Psoas muscle (tissue), 8 donors: ENCODE data around the gene TESMIN. TPM values are rescaled to one million over a fixed set of nuclear protein-coding genes. Genes with fewer than 3 reads are reported as not detected.

Experiments used
- ATAC-seq, 4 donors: fragments of 200-7000 bp; cut with Tn5 transposase; one replicate each; pipeline ENCODE4 v1.9.1; 2020; ENCODE audit warnings: moderate library complexity in 3 of 4, mild to moderate bottlenecking in 2 of 4
- DNase-seq, 2 donors: peaks; one replicate each; pipeline ENCODE4 v3.0.0-alpha.2; 2020
- H3K27ac ChIP-seq: fragments of 200-600 bp; one replicate; pipeline ENCODE4 v1.8.0; 2022
- H3K27me3 ChIP-seq, 3 donors: fragments of 200-600 bp in 1 of 3; one replicate each; pipeline versions ENCODE4 v1.6.1 to v1.8.0; 2013 to 2022; ENCODE audit warnings: low read length in 2 of 3, mild to moderate bottlenecking in 2 of 3, moderate library complexity in 1 of 3; ENCODE audit not compliant: insufficient read depth in 3 of 3
- H3K36me3 ChIP-seq, 2 donors: fragments of 200-600 bp in 1 of 2; one replicate each; pipeline versions ENCODE4 v1.6.1 to v1.8.0; 2013 to 2022; ENCODE audit warnings: low read depth in 1 of 2, mild to moderate bottlenecking in 1 of 2, moderate library complexity in 1 of 2; ENCODE audit not compliant: insufficient read depth in 1 of 2
- H3K4me1 ChIP-seq: fragments of 200-600 bp; one replicate; pipeline ENCODE4 v1.8.0; 2022
- H3K4me3 ChIP-seq: fragments of 200-600 bp; one replicate; pipeline ENCODE4 v1.8.0; 2022; ENCODE audit warnings: mild to moderate bottlenecking
- H3K9me3 ChIP-seq: fragments of 200-600 bp; one replicate; pipeline ENCODE4 v1.8.0; 2022
- CTCF ChIP-seq: fragments of 200-600 bp; IDR thresholded peaks from one replicate; pipeline ENCODE4 v1.8.0; 2022; ENCODE audit warnings: antibody characterized with exemption
- WGBS, 3 donors: extraction: QIAGEN DNeasy Blood & Tissue Kit; methylation state at CpG; one replicate each; pipeline versions ENCODE4 v1.1.6 to v1.1.7; 2013; 5-methylcytosine and 5-hydroxymethylcytosine counted together
- intact Hi-C, 2 donors: fragments of 100-400 bp; cut with DNase I; formaldehyde crosslinking; loops; one replicate each; pipeline versions ENCODE4 v1.11.0 to v1.14.2; 2022
- polyA plus RNA-seq, 3 donors: library from polyadenylated mRNA; stranded (reverse); fragments of 200-250 nt; gene quantifications; one replicate each; pipeline ENCODE4 v1.2.3, GENCODE V29; 2013
- total RNA-seq, 4 donors: library from RNA; stranded (reverse); fragmentation: NEBNext Ultra II Directional in 2 of 4; extraction: Animal tissue kit (Norgen Biotek cat#: 25700) in 2 of 4; gene quantifications; one replicate each; pipeline versions ENCODE4 v1.2.1 to v1.2.4, GENCODE V29; 2021 to 2023
- donor health status: healthy with polysubstance abuse.
- donor health status: DM: no; HTN: no; CAD: no; lungs with moderate emphysema.
- donor health status: Bipolar disorder and iron deficiency.
- donor health status: healthy.
- donor health status: DM: yes; HTN: yes; CAD: no.
- donor health status: DM: no; HTN: no; CAD: no.
- donor health status: DM: no; HTN: no; CAD: no.
- donor health status: DM: yes; HTN: yes; CAD: no.

Gene TESMIN
- total and polyA plus RNA-seq, 7 donors: 0.03 to 0.44 (median 0.25) TPM

GRCh38 chr11:68687986-68688385 lies 63.3 kb downstream of the TESMIN start:
- WGBS, 3 donors: 72 to 77% (median 75%) methylated on average over 14 of the region's 14 CpGs
- ATAC-seq (no peak), DNase-seq (no peak)
- H3K4me3 ChIP-seq: no peak overlapping the region
- H3K27ac ChIP-seq: no peak overlapping the region
- peaks cover 0 to 58% (median 21%) of the 10 kb centered on the region in 3 donors for H3K27me3 ChIP-seq
- H3K9me3 ChIP-seq: no peaks in the 10 kb centered on the region
- no peaks in the 10 kb centered on the region for H3K36me3 ChIP-seq
- H3K4me1 ChIP-seq: peaks cover 5% of the 10 kb centered on the region
- intact Hi-C loops: no loop called here
- TF ChIP-seq CTCF: no peak

GRCh38 chr11:68687311-68687710 lies 64.0 kb downstream of the TESMIN start:
- H3K4me3 ChIP-seq: no peak overlapping the region
- no peak for ATAC-seq
- DNase-seq: no peak
- H3K27me3 ChIP-seq: peaks cover 0 to 64% (median 21%) of the 10 kb centered on the region in 3 donors
- 46 to 56% (median 54%) methylated on average over 9 of the region's 9 CpGs for WGBS, 3 donors
- no peak overlapping the region for H3K27ac ChIP-seq
- H3K4me1 ChIP-seq: peaks cover 5% of the 10 kb centered on the region
- H3K36me3 ChIP-seq: no peaks in the 10 kb centered on the region
- intact Hi-C loops: no loop called here
- H3K9me3 ChIP-seq: no peaks in the 10 kb centered on the region
- no peak for TF ChIP-seq CTCF

GRCh38 chr11:68686486-68686885 lies 64.8 kb downstream of the TESMIN start:
- ATAC-seq (no peak), DNase-seq (no peak)
- peaks cover 0 to 67% (median 19%) of the 10 kb centered on the region in 3 donors for H3K27me3 ChIP-seq
- no peaks in the 10 kb centered on the region for H3K36me3 ChIP-seq
- H3K4me1 ChIP-seq: peaks cover 5% of the 10 kb centered on the region
- TF ChIP-seq CTCF: no peak
- WGBS, 3 donors: 88 to 96% (median 93%) methylated on average over 12 of the region's 12 CpGs
- no peak overlapping the region for H3K27ac ChIP-seq
- intact Hi-C loops: no loop called here
- H3K4me3 ChIP-seq: no peak overlapping the region
- H3K9me3 ChIP-seq: no peaks in the 10 kb centered on the region

GRCh38 chr11:68685656-68686380 lies 65.5 kb downstream of the TESMIN start:
- 94 to 95% (median 95%) methylated on average over 18 of the region's 18 CpGs for WGBS, 3 donors
- intact Hi-C loops: no loop called here

More at GRCh38 chr11:68685656-68686380, 65.5 kb downstream of the TESMIN start:
- ATAC-seq (no peak), DNase-seq (no peak)
- Histone ChIP-seq H3K4me3 (no peak overlapping the region), H3K27ac (no peak overlapping the region), H3K36me3 (no peaks in the 10 kb centered on the region), H3K9me3 (no peaks in the 10 kb centered on the region), H3K27me3 (peaks cover 0 to 70% (median 19%) of the 10 kb centered on the region in 3 donors), H3K4me1 (peaks cover 5% of the 10 kb centered on the region)
- no peak for TF ChIP-seq CTCF
